Muscle of leg (tissue), 11 donors: Measurements from ENCODE around the gene MND1. TPM values are rescaled to one million over a fixed set of nuclear protein-coding genes. Genes with fewer than 3 reads are reported as not detected.

ENCODE experiments used
- DNase-seq: peaks from one replicate; pipeline ENCODE4 v3.0.0; 2013
- H3K27ac ChIP-seq: one replicate; pipeline ENCODE4 v1.5.1; 2013; ENCODE audit warnings: mild to moderate bottlenecking, low read length, control low read depth
- H3K27me3 ChIP-seq: one replicate; pipeline ENCODE4 v1.6.1; 2013; ENCODE audit warnings: low read length; ENCODE audit not compliant: control insufficient read depth, insufficient read depth
- H3K36me3 ChIP-seq: one replicate; pipeline ENCODE4 v1.6.1; 2013; ENCODE audit warnings: low read length; ENCODE audit not compliant: control insufficient read depth, insufficient read depth
- H3K4me1 ChIP-seq: one replicate; pipeline ENCODE4 v1.6.1; 2013; ENCODE audit warnings: low read length; ENCODE audit not compliant: control insufficient read depth, insufficient read depth
- H3K4me3 ChIP-seq: one replicate; pipeline ENCODE4 v1.5.1; 2013; ENCODE audit warnings: low read length, control low read depth
- H3K9me3 ChIP-seq: replicated peaks from 2 replicates; pipeline ENCODE4 v1.6.1; 2013; ENCODE audit warnings: low read depth, low read length; ENCODE audit not compliant: control insufficient read depth
- WGBS: methylation state at CpG from one replicate; pipeline ENCODE4 v1.1.5; 2013; ENCODE audit warnings: missing lambda C conversion rate; ENCODE audit not compliant: insufficient coverage; 5-methylcytosine and 5-hydroxymethylcytosine counted together
- polyA plus RNA-seq, 8 donors: library from polyadenylated mRNA; unstranded; fragments of 120-200 nt; gene quantifications; one replicate each; pipeline versions ENCODE4 v1.2.1 to v1.2.3, GENCODE V29; 2013; ENCODE audit warnings: inconsistent platforms in 1 of 8, low replicate concordance in 1 of 8; ENCODE audit not compliant: insufficient read length in 8 of 8, insufficient read depth in 1 of 8
- total RNA-seq: library from RNA; stranded (reverse); fragments of 120-200 nt; gene quantifications from one replicate; pipeline ENCODE4 v1.2.4, GENCODE V29; 2013

The MND1 gene
- total and polyA plus RNA-seq, 9 donors: 4.3 to 9.3 (median 7.1) TPM

GRCh38 chr4:153345012-153345981 is 809 bp downstream of the MND1 start:
- Histone ChIP-seq H3K36me3 (no peaks in the 10 kb centered on the region), H3K27ac (no peak overlapping the region), H3K4me3 (peak overlapping the region; percentile 59), H3K4me1 (peaks cover 8% of the 10 kb centered on the region), H3K27me3 (no peaks in the 10 kb centered on the region), H3K9me3 (no peaks in the 10 kb centered on the region)
- whole genome bisulfite sequencing: 0% methylated on average over 17 of the region's 44 CpGs
- peak; percentile 71 for DNase-seq

- H3K36me3 ChIP-seq: no peaks in the 10 kb centered on the region
- H3K27ac ChIP-seq: no peak overlapping the region
- no peak for DNase-seq
- peaks cover 8% of the 10 kb centered on the region for H3K4me1 ChIP-seq
- H3K9me3 ChIP-seq: no peaks in the 10 kb centered on the region
- peak overlapping the region; percentile 59 for H3K4me3 ChIP-seq
- no CpG with 5 or more reads among the region's 2 CpGs for WGBS
- no peaks in the 10 kb centered on the region for H3K27me3 ChIP-seq
These were observed 1.5 kb downstream of the MND1 start for GRCh38 chr4:153346031-153346430.

GRCh38 chr4:153346563-153346962 is 2.1 kb downstream of the MND1 start:
- 87% methylated on average over 3 of the region's 5 CpGs for WGBS
- Histone ChIP-seq H3K27ac (no peak overlapping the region), H3K9me3 (no peaks in the 10 kb centered on the region), H3K4me3 (no peak overlapping the region), H3K4me1 (peaks cover 8% of the 10 kb centered on the region), H3K27me3 (no peaks in the 10 kb centered on the region), H3K36me3 (no peaks in the 10 kb centered on the region)
- DNase-seq: peak; percentile 16

GRCh38 chr4:153347117-153347516 is 2.6 kb downstream of the MND1 start:
- Histone ChIP-seq H3K4me3 (no peak overlapping the region), H3K27ac (no peak overlapping the region), H3K4me1 (peaks cover 8% of the 10 kb centered on the region), H3K36me3 (no peaks in the 10 kb centered on the region), H3K9me3 (no peaks in the 10 kb centered on the region), H3K27me3 (no peaks in the 10 kb centered on the region)
- no peak for DNase-seq

GRCh38 chr4:153348006-153348405 is 3.5 kb downstream of the MND1 start:
- Histone ChIP-seq H3K27ac (no peak overlapping the region), H3K27me3 (no peaks in the 10 kb centered on the region), H3K4me3 (no peak overlapping the region), H3K9me3 (no peaks in the 10 kb centered on the region), H3K4me1 (peaks cover 8% of the 10 kb centered on the region), H3K36me3 (no peaks in the 10 kb centered on the region)
- DNase-seq: no peak
- 95% methylated on average over 4 of the region's 4 CpGs for whole genome bisulfite sequencing

GRCh38 chr4:153349206-153349805 is 4.8 kb downstream of the MND1 start:
- no peaks in the 10 kb centered on the region for H3K36me3 ChIP-seq
- H3K4me1 ChIP-seq: peaks cover 6% of the 10 kb centered on the region
- WGBS: 86% methylated on average over 1 of the region's 1 CpG
- no peak overlapping the region for H3K27ac ChIP-seq
- H3K9me3 ChIP-seq: no peaks in the 10 kb centered on the region
- no peaks in the 10 kb centered on the region for H3K27me3 ChIP-seq
- no peak for DNase-seq
- H3K4me3 ChIP-seq: no peak overlapping the region

- Histone ChIP-seq H3K4me1 (no peaks in the 10 kb centered on the region), H3K36me3 (no peaks in the 10 kb centered on the region), H3K9me3 (peaks cover 5% of the 10 kb centered on the region), H3K27me3 (no peaks in the 10 kb centered on the region), H3K4me3 (no peak overlapping the region), H3K27ac (no peak overlapping the region)
- WGBS: 80% methylated on average over 1 of the region's 3 CpGs
- no peak for DNase-seq
These were observed 17.7 kb downstream of the MND1 start for GRCh38 chr4:153362184-153362583.

- Histone ChIP-seq H3K9me3 (peaks cover 5% of the 10 kb centered on the region), H3K36me3 (peaks cover 2% of the 10 kb centered on the region), H3K4me3 (no peak overlapping the region), H3K27ac (no peak overlapping the region), H3K27me3 (no peaks in the 10 kb centered on the region), H3K4me1 (no peaks in the 10 kb centered on the region)
- 100% methylated on average over 4 of the region's 4 CpGs for WGBS
- DNase-seq: no peak
These were observed 19.6 kb downstream of the MND1 start for GRCh38 chr4:153364061-153364460.

- no peaks in the 10 kb centered on the region for H3K27me3 ChIP-seq
- no peak overlapping the region for H3K27ac ChIP-seq
- DNase-seq: no peak
- no peaks in the 10 kb centered on the region for H3K4me1 ChIP-seq
- H3K4me3 ChIP-seq: no peak overlapping the region
- H3K36me3 ChIP-seq: peaks cover 2% of the 10 kb centered on the region
- H3K9me3 ChIP-seq: peaks cover 5% of the 10 kb centered on the region
- WGBS: no CpG with 5 or more reads among the region's 2 CpGs
These were observed 20.5 kb downstream of the MND1 start for GRCh38 chr4:153365003-153365402.

- H3K4me3 ChIP-seq: no peak overlapping the region
- H3K36me3 ChIP-seq: peaks cover 8% of the 10 kb centered on the region
- no peak for DNase-seq
- H3K27ac ChIP-seq: no peak overlapping the region
- peaks cover 7% of the 10 kb centered on the region for H3K9me3 ChIP-seq
- H3K27me3 ChIP-seq: no peaks in the 10 kb centered on the region
- H3K4me1 ChIP-seq: no peaks in the 10 kb centered on the region
- WGBS: no CpG with 5 or more reads among the region's 1 CpG
These were observed 22.0 kb downstream of the MND1 start for GRCh38 chr4:153366486-153366885.
